ENCODE measurements around the gene CYB5A. TPM values are rescaled to one million over a fixed set of nuclear protein-coding genes. Genes with fewer than 3 reads are reported as not detected.
A peak's percentile ranks its signal among the peaks of the same experiment; 100 is the strongest.

CYB5A gene
- total RNA-seq, 4 donors from 2014 or later, result 53.8 to 118 (median 75.2) TPM

DNA sequence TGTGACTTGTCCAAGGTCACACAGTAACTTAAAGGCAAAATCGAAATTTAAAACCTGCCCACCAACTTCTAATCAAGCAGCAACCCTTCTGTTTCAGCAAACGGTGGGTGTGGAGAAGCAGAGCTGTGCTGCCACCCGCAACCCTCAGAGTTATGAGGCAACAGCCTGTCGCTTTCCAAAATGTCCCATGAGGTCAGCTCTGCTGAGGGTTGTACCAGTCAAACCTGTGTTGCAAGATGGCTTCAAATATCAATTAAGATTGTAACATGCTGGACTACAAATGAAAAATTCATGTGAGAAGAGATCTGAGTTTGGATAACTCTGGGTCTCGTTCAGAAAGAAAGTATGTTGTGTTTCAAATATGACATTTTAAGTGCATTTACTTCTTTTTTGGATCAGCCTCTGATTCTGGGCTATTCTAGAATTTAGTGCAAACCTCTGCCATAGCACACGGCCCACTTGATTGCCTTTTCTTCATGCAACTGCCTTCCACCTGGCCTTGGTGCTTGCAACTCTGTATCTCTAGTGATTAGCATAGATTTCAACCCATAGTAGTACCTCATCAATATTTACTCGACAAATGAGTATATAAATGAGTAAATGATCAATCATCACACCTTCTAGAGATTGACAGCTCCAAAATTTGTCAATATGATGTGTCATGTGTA lies 74.2 kb downstream of the CYB5A start:
- Histone ChIP-seq H3K4me1 (no peaks in the 10 kb centered on the region), H3K9me3 (no peaks in the 10 kb centered on the region), H3K36me3 (no peaks in the 10 kb centered on the region), H3K27me3 (peaks cover 9% of the 10 kb centered on the region), H3K4me3 (no peak overlapping the region), H3K27ac (no peak overlapping the region)
- TF ChIP-seq, protein P1, sequence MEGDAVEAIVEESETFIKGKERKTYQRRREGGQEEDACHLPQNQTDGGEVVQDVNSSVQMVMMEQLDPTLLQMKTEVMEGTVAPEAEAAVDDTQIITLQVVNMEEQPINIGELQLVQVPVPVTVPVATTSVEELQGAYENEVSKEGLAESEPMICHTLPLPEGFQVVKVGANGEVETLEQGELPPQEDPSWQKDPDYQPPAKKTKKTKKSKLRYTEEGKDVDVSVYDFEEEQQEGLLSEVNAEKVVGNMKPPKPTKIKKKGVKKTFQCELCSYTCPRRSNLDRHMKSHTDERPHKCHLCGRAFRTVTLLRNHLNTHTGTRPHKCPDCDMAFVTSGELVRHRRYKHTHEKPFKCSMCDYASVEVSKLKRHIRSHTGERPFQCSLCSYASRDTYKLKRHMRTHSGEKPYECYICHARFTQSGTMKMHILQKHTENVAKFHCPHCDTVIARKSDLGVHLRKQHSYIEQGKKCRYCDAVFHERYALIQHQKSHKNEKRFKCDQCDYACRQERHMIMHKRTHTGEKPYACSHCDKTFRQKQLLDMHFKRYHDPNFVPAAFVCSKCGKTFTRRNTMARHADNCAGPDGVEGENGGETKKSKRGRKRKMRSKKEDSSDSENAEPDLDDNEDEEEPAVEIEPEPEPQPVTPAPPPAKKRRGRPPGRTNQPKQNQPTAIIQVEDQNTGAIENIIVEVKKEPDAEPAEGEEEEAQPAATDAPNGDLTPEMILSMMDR (IDR thresholded peaks at IDR 0.05), result no peak
- TF ChIP-seq POLR2A (IDR thresholded peaks at IDR 0.05) (no peak), EP300 (IDR thresholded peaks at IDR 0.05) (no peak), POLR2AphosphoS5 (IDR thresholded peaks at IDR 0.05) (no peak)
- ATAC-seq, result peak; percentile 36
- 64 to 71% methylated on average over 7 of the region's 7 CpGs for WGBS, 2 donors (ENCODE audit: low coverage in 1 of 2)

DNA sequence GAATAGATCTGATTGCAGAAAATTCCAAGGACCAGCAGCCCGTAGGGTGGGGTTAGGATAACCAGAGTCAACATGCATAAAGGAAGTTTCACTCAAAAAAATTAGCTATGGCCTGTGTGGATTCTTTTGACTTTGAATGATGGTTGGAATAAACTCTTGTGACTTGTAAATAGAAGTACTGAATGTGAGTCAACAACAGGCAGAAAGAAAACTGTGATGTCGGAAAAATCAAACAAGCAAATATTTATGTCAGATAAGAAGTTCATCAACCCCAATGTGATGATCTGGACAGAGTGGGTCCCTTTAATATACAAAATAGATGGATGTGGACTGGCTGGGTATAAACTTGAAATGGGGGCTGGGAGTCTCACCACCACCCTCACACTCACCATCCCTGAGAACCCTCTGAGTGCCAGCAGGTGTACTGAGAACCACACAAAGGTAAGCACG lies 75.1 kb downstream of the CYB5A start:
- H3K36me3 ChIP-seq, result no peaks in the 10 kb centered on the region
- TF ChIP-seq EP300 (IDR thresholded peaks at IDR 0.05) (no peak), POLR2A (IDR thresholded peaks at IDR 0.05) (no peak), POLR2AphosphoS5 (IDR thresholded peaks at IDR 0.05) (no peak)
- TF ChIP-seq, protein P1 (IDR thresholded peaks at IDR 0.05), result no peak
- peaks cover 9% of the 10 kb centered on the region for H3K27me3 ChIP-seq
- ATAC-seq, result no peak
- no peak overlapping the region for H3K4me3 ChIP-seq
- no peak overlapping the region for H3K27ac ChIP-seq
- 84 to 100% methylated on average over 2 to 3 of the region's 3 CpGs for WGBS, 2 donors (ENCODE audit: low coverage in 1 of 2)
- H3K9me3 ChIP-seq, result no peaks in the 10 kb centered on the region
- no peaks in the 10 kb centered on the region for H3K4me1 ChIP-seq

DNA sequence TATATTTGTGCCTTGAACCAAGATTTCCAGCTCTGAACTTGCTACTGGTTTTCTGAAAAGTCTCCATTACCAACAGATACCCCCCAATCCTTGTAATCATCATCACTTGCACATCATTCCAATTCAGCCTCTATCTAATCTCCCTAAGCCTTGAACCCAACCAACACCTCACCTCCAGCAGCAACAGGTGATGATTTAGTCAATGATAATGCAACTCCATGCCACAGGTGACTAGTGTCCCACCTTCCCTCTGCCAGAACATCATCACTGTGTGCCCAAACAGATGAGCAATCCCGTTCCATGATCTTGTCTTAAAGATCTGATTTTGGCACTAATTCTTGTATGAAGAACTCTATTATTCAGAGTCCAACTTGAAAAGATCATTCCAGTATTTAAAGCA lies 75.9 kb downstream of the CYB5A start:
- Histone ChIP-seq H3K9me3 (no peaks in the 10 kb centered on the region), H3K27me3 (peaks cover 9% of the 10 kb centered on the region), H3K4me3 (no peak overlapping the region), H3K4me1 (no peaks in the 10 kb centered on the region), H3K36me3 (no peaks in the 10 kb centered on the region), H3K27ac (no peak overlapping the region)
- ATAC-seq, result no peak
- 0 to 67% methylated on average over 1 of the region's 1 CpG for WGBS, 2 donors (ENCODE audit: low coverage in 1 of 2)
- TF ChIP-seq POLR2AphosphoS5 (IDR thresholded peaks at IDR 0.05), result no peak
- TF ChIP-seq, protein P1 (IDR thresholded peaks at IDR 0.05), result no peak
- TF ChIP-seq POLR2A (IDR thresholded peaks at IDR 0.05), result no peak
- TF ChIP-seq EP300 (IDR thresholded peaks at IDR 0.05), result no peak

DNA sequence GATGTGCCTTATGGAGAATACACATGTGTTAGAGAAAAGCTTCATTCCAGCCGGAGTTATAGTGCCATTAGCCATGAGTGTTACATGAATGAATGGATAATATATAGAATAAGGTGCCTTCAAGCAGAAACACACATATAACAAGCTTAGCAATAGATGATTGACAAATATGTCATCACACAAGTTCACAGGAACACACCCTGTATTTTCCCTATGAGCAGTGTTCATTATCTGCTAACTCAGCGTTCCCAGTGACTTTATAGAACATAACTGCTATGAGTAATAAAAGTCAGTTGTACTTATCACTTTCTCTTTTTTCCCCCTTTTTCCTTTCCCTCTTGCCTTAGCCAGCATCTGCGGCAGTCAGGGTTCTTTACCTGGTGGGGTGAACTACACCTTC lies 78.3 kb downstream of the CYB5A start:
- Histone ChIP-seq H3K27me3 (peaks cover 14% of the 10 kb centered on the region), H3K9me3 (no peaks in the 10 kb centered on the region), H3K36me3 (no peaks in the 10 kb centered on the region), H3K27ac (no peak overlapping the region), H3K4me1 (no peaks in the 10 kb centered on the region), H3K4me3 (no peak overlapping the region)
- no peak for ATAC-seq
- WGBS, 2 donors (ENCODE audit: low coverage in 1 of 2), result 80 to 100% methylated on average over 1 to 3 of the region's 3 CpGs
- no peak for TF ChIP-seq POLR2A (IDR thresholded peaks at IDR 0.05)
- no peak for TF ChIP-seq EP300 (IDR thresholded peaks at IDR 0.05)
- TF ChIP-seq, protein P1 (IDR thresholded peaks at IDR 0.05), result no peak

DNA sequence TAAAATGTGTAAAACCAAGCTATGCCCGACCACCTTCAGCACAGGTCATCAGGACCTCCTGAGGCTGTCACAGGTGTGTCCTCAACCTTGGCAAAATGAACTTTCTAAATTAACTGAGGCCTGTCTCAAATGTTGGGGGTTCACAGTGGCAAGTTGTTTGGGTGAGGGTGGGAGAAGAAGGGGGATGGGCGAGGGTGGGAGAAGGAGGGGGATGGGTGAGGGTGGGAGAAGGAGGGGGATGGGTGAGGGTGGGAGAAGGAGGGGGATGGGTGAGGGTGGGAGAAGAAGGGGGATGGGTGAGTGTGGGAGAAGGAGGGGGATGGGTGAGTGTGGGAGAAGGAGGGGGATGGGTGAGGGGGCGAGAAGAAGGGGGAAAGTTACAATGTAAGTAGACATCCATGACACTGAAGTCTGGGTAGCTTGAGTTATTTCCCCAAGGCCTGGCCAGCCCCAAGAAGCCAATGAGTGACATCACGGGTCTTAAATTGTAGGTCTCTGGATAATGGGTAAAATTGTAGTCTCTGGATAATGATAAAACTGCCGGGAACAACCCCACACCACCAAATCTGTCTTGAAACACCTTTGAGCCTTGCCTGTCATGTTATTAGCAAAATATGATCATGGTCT lies 87.1 kb downstream of the CYB5A start:
- no peak for ATAC-seq
- Histone ChIP-seq H3K9me3 (no peaks in the 10 kb centered on the region), H3K4me3 (no peak overlapping the region), H3K36me3 (no peaks in the 10 kb centered on the region), H3K27me3 (peaks cover 8% of the 10 kb centered on the region), H3K27ac (no peak overlapping the region), H3K4me1 (no peaks in the 10 kb centered on the region)
- no peak for TF ChIP-seq POLR2A (IDR thresholded peaks at IDR 0.05)
- WGBS, 2 donors (ENCODE audit: low coverage in 1 of 2), result 34 to 57% methylated on average over 2 to 3 of the region's 5 CpGs

Measured in gastroesophageal sphincter (tissue), 4 donors.